AG04450 (cell line): ENCODE data around the gene S100A14. TPM values are rescaled to one million over a fixed set of nuclear protein-coding genes. Genes with fewer than 3 reads are reported as not detected.
A peak's percentile ranks its signal among the peaks of the same experiment; 100 is the strongest.

ENCODE experiments used
- CTCF ChIA-PET: fragments of 300-600, 350-600 bp; formaldehyde crosslinking; extraction: SDS; loops from one replicate; lab custom pipeline; 2022; ENCODE audit warnings: antibody characterized with exemption, inconsistent platforms; lab: Charles Lee
- POLR2A ChIA-PET: fragments of 350-600 bp; formaldehyde crosslinking; extraction: SDS; loops from one replicate; lab custom pipeline; 2021; ENCODE audit warnings: antibody characterized with exemption, inconsistent platforms; lab: Yijun Ruan, JAX
- DNase-seq: peaks from one replicate; pipeline ENCODE4 v3.0.0-alpha.2; 2011; ENCODE audit warnings: low read depth, low spot score
- H3K27ac ChIP-seq: one replicate; pipeline ENCODE4 v1.5.1; 2012; ENCODE audit warnings: low read depth, low read length, control low read depth
- H3K27me3 ChIP-seq: one replicate; pipeline ENCODE4 v1.6.0; 2012; ENCODE audit warnings: low read length; ENCODE audit not compliant: control insufficient read depth, insufficient read depth
- H3K4me3 ChIP-seq: 2 replicates; pipeline ENCODE4 v1.5.1; 2011; ENCODE audit warnings: mild to moderate bottlenecking, low read depth, low read length, control low read depth
- H3K9me3 ChIP-seq: 2 replicates; pipeline ENCODE4 v1.5.1; 2012; ENCODE audit warnings: low read length; ENCODE audit not compliant: control insufficient read depth, insufficient read depth
- polyA plus RNA-seq: library from polyadenylated mRNA; depleted of rRNA; stranded (reverse); fragments of >200 nt; gene quantifications from 2 replicates; pipeline ENCODE4 v1.2.3, GENCODE V29; 2011
- TF ChIP-seq, protein P1 (sequence below): IDR thresholded peaks from 2 replicates; pipeline ENCODE4 v1.5.1; 2011; ENCODE audit warnings: low read depth, low read length, control low read depth, inconsistent platforms

The S100A14 gene
- polyA plus RNA-seq, 1 experiment = not detected

DNA sequence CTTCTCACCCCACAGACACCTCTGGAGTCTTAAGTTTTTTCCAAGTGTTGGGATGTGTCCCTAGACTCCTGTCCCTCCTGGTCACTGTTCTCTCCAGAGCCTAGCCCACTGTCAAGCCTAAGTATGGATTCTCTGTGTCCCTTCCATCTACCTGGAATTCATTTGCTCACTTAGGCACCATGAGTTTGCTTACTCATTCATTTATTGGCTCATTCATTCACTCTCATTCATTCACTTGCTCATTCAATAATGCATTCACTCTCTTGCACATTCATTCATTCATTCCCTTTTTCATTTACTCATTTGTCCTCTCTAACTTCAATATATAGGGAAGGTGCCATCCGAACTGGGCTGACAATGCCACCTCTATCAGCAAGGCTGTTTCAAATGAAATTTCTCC lies 4.8 kb downstream of the S100A14 start:
- ChIA-PET CTCF (interaction anchor here (0.8 to 9.3 kb wide), 5 partner anchors 17 to 101 kb away, joined by 3 to 80 read pairs (median 11); partner anchors contain the start of genes S100A1 and S100A13), POLR2A (interaction anchor here (1.7 to 2.1 kb wide), 3 partner anchors 16 to 23 kb away, joined by 4 to 46 read pairs (median 14); partner anchors contain the start of genes CHTOP, S100A1 and S100A13)
- Histone ChIP-seq H3K27ac (no peak overlapping the region), H3K27me3 (no peaks in the 10 kb centered on the region), H3K4me3 (peak overlapping the region; percentile 83), H3K9me3 (no peaks in the 10 kb centered on the region)
- DNase-seq = no peak
- TF ChIP-seq, protein P1, sequence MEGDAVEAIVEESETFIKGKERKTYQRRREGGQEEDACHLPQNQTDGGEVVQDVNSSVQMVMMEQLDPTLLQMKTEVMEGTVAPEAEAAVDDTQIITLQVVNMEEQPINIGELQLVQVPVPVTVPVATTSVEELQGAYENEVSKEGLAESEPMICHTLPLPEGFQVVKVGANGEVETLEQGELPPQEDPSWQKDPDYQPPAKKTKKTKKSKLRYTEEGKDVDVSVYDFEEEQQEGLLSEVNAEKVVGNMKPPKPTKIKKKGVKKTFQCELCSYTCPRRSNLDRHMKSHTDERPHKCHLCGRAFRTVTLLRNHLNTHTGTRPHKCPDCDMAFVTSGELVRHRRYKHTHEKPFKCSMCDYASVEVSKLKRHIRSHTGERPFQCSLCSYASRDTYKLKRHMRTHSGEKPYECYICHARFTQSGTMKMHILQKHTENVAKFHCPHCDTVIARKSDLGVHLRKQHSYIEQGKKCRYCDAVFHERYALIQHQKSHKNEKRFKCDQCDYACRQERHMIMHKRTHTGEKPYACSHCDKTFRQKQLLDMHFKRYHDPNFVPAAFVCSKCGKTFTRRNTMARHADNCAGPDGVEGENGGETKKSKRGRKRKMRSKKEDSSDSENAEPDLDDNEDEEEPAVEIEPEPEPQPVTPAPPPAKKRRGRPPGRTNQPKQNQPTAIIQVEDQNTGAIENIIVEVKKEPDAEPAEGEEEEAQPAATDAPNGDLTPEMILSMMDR = no peak

GRCh38 chr1:153610811-153611301 lies 5.3 kb downstream of the S100A14 start:
- H3K27ac ChIP-seq = peak overlapping the region; percentile 47
- ChIA-PET POLR2A (interaction anchor here (1.7 kb wide), 1 partner anchor 17 kb away, joined by 4 read pairs; the partner anchor contains the start of gene S100A13), CTCF (interaction anchor here (2.0 to 9.3 kb wide), 3 partner anchors 17 to 77 kb away, joined by 5 to 80 read pairs (median 9); partner anchors contain the start of genes S100A1 and S100A13)
- H3K27me3 ChIP-seq = no peaks in the 10 kb centered on the region
- TF ChIP-seq, protein P1 = no peak
- no peaks in the 10 kb centered on the region for H3K9me3 ChIP-seq
- DNase-seq = no peak
- peak overlapping the region; percentile 83 for H3K4me3 ChIP-seq

GRCh38 chr1:153610334-153610733 lies 5.8 kb downstream of the S100A14 start:
- CTCF ChIA-PET = interaction anchor here (2.0 to 9.3 kb wide), 3 partner anchors 18 to 77 kb away, joined by 5 to 80 read pairs (median 9); partner anchors contain the start of genes S100A1 and S100A13
- POLR2A ChIA-PET = interaction anchor here (1.1 to 1.7 kb wide), 2 partner anchors 17 kb away, joined by 4 read pairs; partner anchors contain the start of gene S100A13
- H3K9me3 ChIP-seq = no peaks in the 10 kb centered on the region
- DNase-seq = no peak
- H3K4me3 ChIP-seq = peak overlapping the region; percentile 83
- H3K27ac ChIP-seq = peak overlapping the region; percentile 47
- no peaks in the 10 kb centered on the region for H3K27me3 ChIP-seq
- TF ChIP-seq, protein P1 = no peak

DNA sequence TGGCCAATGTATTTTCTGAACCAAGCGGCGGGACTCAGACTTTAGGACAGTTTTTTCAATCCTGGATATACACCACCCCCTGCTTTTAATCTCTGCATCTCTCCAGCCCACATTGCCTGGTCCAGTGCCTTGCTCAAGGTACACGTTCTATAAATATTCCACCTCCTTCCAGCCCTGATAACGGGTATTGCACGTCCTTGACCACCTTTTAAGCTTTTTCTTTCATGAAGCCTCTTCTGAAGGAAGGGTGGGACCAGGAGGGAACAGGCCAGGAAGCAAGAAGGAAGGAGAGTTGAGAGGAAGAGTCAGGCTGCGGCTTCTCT lies 6.6 kb downstream of the S100A14 start:
- ChIA-PET POLR2A (interaction anchor here (1.1 kb wide), 1 partner anchor 17 kb away, joined by 4 read pairs; no protein-coding TSS in a partner anchor), CTCF (interaction anchor here (2.0 to 9.3 kb wide), 3 partner anchors 18 to 76 kb away, joined by 5 to 80 read pairs (median 9); partner anchors contain the start of genes S100A1 and S100A13)
- H3K4me3 ChIP-seq = peak overlapping the region; percentile 57

More for the DNA sequence above, 6.6 kb downstream of the S100A14 start:
- DNase-seq = no peak
- TF ChIP-seq, protein P1 = no peak
- H3K27ac ChIP-seq = peak overlapping the region; percentile 90
- no peaks in the 10 kb centered on the region for H3K9me3 ChIP-seq
- no peaks in the 10 kb centered on the region for H3K27me3 ChIP-seq
